HFFc6 (cell line): ENCODE data around the gene CFAP299. TPM values are rescaled to one million over a fixed set of nuclear protein-coding genes. Genes with fewer than 3 reads are reported as not detected.
A peak's percentile ranks its signal among the peaks of the same experiment; 100 is the strongest.

Source experiments
- DNase-seq: peaks from one replicate; pipeline ENCODE4 v3.0.0-alpha.2; 2018
- H3K27ac Mint-ChIP-seq: 2 replicates; pipeline ENCODE4 v1.8.0; 2020; ENCODE audit warnings: mild to moderate bottlenecking, mixed read lengths
- H3K27me3 Mint-ChIP-seq: 2 replicates; pipeline ENCODE4 v1.8.0; 2021; ENCODE audit warnings: mild to moderate bottlenecking, moderate library complexity, mixed read lengths; ENCODE audit not compliant: insufficient read depth
- H3K36me3 Mint-ChIP-seq: 2 replicates; pipeline ENCODE4 v1.8.0; 2021; ENCODE audit warnings: low read depth, mixed read lengths
- H3K4me1 Mint-ChIP-seq: 2 replicates; pipeline ENCODE4 v1.8.0; 2020; ENCODE audit warnings: low read depth, mixed read lengths
- H3K4me3 Mint-ChIP-seq: 2 replicates; pipeline ENCODE4 v1.8.0; 2020; ENCODE audit warnings: mild to moderate bottlenecking, moderate library complexity, mixed read lengths
- H3K9me3 Mint-ChIP-seq: 2 replicates; pipeline ENCODE4 v1.8.0; 2020; ENCODE audit warnings: mild to moderate bottlenecking, mixed read lengths
- total RNA-seq, 6 experiments: library from RNA; stranded (reverse); fragmentation: NEBNext Ultra II Directional; extraction: Animal tissue kit (Norgen Biotek cat#: 25700); gene quantifications; 2 replicates in 1 of 6; 3 replicates in 5 of 6; pipeline ENCODE4 v1.2.3, GENCODE V29; 2021
- TF ChIP-seq, protein P1 (sequence below): fragments of 200-600 bp; sonication (generic); IDR thresholded peaks from 2 replicates; pipeline ENCODE4 v1.5.0; 2021; ENCODE audit warnings: antibody characterized with exemption, mild to moderate bottlenecking

CFAP299 gene
- total RNA-seq, 6 experiments from 2014 or later: 4.8 to 9.0 (median 8.7) TPM

DNA sequence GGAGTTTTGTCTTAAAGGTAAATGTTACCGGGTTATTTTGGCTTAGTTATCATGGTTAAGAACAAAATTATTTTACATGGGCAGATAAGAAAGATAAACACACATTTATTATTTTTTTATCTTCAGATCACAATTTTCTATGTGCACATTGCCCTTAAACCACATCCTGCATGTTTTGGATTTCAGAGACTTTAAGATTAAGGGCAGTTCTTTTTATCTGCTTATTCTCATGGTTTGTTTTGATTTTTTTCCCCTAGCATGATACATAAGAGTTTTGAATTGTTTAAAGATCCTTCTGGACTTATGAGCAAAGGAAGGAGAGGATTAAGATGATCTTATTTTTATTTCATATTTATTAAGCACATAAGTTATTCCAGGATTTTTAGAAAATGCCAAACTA, 504.9 kb downstream of the CFAP299 start:
- TF ChIP-seq, protein P1, sequence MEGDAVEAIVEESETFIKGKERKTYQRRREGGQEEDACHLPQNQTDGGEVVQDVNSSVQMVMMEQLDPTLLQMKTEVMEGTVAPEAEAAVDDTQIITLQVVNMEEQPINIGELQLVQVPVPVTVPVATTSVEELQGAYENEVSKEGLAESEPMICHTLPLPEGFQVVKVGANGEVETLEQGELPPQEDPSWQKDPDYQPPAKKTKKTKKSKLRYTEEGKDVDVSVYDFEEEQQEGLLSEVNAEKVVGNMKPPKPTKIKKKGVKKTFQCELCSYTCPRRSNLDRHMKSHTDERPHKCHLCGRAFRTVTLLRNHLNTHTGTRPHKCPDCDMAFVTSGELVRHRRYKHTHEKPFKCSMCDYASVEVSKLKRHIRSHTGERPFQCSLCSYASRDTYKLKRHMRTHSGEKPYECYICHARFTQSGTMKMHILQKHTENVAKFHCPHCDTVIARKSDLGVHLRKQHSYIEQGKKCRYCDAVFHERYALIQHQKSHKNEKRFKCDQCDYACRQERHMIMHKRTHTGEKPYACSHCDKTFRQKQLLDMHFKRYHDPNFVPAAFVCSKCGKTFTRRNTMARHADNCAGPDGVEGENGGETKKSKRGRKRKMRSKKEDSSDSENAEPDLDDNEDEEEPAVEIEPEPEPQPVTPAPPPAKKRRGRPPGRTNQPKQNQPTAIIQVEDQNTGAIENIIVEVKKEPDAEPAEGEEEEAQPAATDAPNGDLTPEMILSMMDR: no peak
- Mint-ChIP-seq H3K27me3 (no peaks in the 10 kb centered on the region; the same call in 1 of the 2 replicates), H3K9me3 (peaks cover 4% of the 10 kb centered on the region; the same call in 1 of the 2 replicates), H3K4me3 (no peak overlapping the region), H3K27ac (peak overlapping the region; percentile 20; the same call in 1 of the 2 replicates), H3K4me1 (peaks cover 13% of the 10 kb centered on the region), H3K36me3 (no peaks in the 10 kb centered on the region)
- DNase-seq: no peak

DNA sequence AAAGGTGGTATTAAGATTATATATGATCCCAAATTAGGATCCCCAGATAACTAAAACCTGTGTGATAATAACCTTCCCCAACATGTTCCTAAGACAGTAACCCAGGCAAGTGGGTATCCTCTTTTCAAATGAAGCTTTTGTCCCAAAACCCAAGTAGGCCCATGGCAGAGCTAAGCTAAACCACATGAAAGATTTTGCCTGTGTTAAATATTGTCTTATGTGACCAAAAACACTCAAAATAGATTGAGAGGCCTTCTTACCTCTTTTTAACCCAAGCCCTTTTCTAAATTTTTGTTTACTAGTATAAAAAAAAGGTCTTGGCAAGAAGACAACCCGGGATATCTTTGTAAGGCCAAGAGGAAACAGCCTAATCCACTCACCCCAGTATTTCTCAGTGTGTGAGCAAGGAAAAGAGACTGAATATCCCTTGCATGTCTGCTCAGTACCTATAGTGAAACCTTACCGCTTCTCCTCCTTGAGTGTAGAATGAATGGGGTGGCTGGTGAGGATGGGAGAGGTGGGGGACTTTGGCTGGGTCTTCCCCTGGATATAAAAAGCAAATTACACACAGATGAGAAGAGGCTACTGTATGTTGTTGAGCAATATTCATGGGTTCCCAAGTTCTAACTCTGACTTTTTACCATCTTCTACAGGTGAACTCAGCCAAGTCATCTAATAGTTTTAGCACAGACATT, 506.2 kb downstream of the CFAP299 start:
- H3K27ac Mint-ChIP-seq: no peak overlapping the region
- H3K4me1 Mint-ChIP-seq: peaks cover 15% of the 10 kb centered on the region
- peaks cover 5% of the 10 kb centered on the region; the same call in 1 of the 2 replicates for H3K9me3 Mint-ChIP-seq
- H3K27me3 Mint-ChIP-seq: no peaks in the 10 kb centered on the region; the same call in 1 of the 2 replicates
- no peaks in the 10 kb centered on the region for H3K36me3 Mint-ChIP-seq
- no peak overlapping the region for H3K4me3 Mint-ChIP-seq
- DNase-seq: no peak
- TF ChIP-seq, protein P1: no peak

DNA sequence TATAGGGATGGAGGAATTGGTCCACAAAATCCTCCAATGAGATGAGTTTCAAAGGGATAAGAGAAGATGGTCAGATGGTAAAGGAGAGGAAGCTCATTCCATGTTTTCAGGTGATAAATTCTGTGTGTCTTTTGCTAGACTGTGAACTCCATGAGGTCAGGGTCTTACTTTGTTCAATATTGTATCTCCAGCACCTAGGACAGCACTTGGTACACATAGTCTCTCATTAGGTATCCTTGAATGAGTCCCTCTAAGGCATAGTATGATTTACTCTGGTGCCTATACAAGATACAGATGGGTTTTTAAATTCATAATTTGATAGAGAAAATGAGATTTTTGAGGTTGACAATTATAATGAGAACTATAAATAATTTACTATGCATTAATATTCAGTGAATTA, 510.7 kb downstream of the CFAP299 start:
- no peak overlapping the region for H3K27ac Mint-ChIP-seq
- DNase-seq: no peak
- TF ChIP-seq, protein P1: no peak
- peaks cover 5% of the 10 kb centered on the region; the same call in 1 of the 2 replicates for H3K9me3 Mint-ChIP-seq
- no peaks in the 10 kb centered on the region for H3K36me3 Mint-ChIP-seq
- peaks cover 10% of the 10 kb centered on the region for H3K4me1 Mint-ChIP-seq
- H3K4me3 Mint-ChIP-seq: no peak overlapping the region
- H3K27me3 Mint-ChIP-seq: no peaks in the 10 kb centered on the region

DNA sequence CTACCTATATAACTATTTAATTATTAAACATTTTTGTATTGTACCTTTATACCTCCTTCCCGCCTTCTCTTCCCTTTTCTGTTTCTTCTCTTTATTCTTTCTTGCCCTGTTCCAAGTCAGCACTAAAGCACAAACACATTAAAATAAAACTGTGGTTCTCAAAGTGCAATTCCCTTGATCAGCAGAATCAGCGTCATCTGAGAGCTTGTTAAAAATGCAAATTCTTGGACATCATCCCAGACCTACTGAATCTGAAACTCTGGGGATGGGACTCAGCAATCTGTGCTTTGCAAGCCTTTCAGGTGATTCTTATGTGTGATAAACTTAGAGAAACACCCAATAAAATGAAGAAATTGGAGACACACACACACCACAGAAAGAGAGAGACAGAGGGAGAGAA, 516.5 kb downstream of the CFAP299 start:
- Mint-ChIP-seq H3K4me3 (no peak overlapping the region), H3K27me3 (no peaks in the 10 kb centered on the region), H3K9me3 (no peaks in the 10 kb centered on the region; the same call in 1 of the 2 replicates), H3K27ac (no peak overlapping the region), H3K4me1 (peaks cover 9% of the 10 kb centered on the region), H3K36me3 (no peaks in the 10 kb centered on the region)
- TF ChIP-seq, protein P1: no peak
- DNase-seq: no peak

DNA sequence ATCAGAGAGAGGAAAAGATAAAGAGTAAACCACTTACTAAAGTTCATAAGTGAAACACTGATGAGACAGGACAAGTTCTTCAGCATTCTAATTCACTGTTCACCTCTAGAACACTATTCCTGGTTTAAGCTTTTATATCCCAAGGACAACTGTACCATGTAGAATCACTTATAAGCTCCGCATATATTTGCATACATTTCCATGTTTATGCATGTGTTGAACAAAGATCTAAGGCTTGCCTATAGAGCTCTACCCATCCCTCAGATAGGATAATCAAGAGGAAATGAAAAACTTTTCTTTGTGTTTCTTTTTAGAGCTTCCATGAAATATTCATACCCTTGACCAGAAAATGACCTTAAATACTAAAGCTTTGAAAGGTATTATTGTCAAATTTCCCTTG, 538.0 kb downstream of the CFAP299 start:
- H3K4me1 Mint-ChIP-seq: peaks cover 19% of the 10 kb centered on the region
- H3K36me3 Mint-ChIP-seq: no peaks in the 10 kb centered on the region
- H3K27me3 Mint-ChIP-seq: no peaks in the 10 kb centered on the region
- DNase-seq: no peak
- no peak overlapping the region for H3K4me3 Mint-ChIP-seq
- no peak overlapping the region for H3K27ac Mint-ChIP-seq
- H3K9me3 Mint-ChIP-seq: no peaks in the 10 kb centered on the region
- TF ChIP-seq, protein P1: no peak
